GM18517 (cell line): ENCODE data around the gene PROP1.
"Not testable (repeated sequence)": the region's sequence is repeated elsewhere in the genome, so short reads cannot be mapped to it uniquely, and the experiment has no call there.

Experiments
- ATAC-seq: cut with Tn5 transposase; IDR thresholded peaks from one replicate; pipeline ENCODE4 v1.9.1; 2021; ENCODE audit warnings: mild to moderate bottlenecking, moderate library complexity; ENCODE audit not compliant: unreplicated experiment

PROP1 gene

DNA sequence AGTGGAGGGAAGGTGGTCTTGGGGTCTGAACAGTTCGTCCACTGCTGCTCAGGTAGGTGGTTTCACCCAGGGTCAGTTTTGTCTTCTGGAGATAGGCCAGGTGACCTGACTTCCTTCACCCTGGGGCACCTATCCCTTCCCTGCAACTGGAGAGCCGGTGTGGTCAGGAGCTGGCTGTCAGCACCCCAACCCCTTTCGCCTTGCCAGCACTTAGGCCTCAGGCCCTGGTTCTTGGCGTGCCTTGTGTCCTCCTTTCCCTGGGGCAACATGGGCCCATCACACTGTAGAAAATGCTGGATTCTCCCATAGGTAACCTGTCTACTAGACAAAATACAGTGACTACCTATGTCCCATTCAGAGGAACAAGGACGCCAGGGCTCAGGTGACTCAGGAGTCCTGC lies 13.1 kb downstream of the PROP1 start:
- ATAC-seq: no peak

DNA sequence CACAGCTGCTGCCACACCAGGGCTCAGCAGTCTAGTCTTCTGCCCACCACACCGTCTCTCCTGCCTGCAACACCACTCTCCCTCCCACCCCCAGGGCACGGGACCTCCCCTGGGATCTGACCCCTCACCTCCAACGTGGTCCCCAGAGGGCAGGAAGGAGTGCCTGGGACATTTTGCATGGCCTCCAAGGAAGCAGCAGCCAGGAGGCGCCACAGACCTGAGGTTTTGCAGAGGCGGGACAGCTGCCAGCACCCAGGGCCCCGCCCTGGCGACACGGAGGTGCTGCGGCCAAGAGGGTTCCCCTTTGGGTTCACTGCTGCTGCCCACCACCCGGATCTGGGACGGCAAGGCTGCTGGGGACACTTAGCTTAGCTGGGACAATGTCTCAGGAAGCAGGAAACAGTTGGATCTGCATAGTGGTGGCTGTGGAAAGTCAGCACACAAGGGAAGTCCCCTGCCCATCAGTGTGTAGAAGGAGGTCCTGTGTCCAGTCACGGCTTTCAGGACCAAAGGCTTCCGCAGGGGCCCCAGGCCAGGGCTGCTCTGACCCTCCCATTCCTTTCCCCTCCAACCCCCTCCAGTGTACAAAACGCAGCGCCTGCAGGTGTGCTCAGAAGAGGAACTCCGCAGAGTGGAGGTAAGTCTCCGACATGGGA lies 13.8 kb downstream of the PROP1 start:
- ATAC-seq: no peak

DNA sequence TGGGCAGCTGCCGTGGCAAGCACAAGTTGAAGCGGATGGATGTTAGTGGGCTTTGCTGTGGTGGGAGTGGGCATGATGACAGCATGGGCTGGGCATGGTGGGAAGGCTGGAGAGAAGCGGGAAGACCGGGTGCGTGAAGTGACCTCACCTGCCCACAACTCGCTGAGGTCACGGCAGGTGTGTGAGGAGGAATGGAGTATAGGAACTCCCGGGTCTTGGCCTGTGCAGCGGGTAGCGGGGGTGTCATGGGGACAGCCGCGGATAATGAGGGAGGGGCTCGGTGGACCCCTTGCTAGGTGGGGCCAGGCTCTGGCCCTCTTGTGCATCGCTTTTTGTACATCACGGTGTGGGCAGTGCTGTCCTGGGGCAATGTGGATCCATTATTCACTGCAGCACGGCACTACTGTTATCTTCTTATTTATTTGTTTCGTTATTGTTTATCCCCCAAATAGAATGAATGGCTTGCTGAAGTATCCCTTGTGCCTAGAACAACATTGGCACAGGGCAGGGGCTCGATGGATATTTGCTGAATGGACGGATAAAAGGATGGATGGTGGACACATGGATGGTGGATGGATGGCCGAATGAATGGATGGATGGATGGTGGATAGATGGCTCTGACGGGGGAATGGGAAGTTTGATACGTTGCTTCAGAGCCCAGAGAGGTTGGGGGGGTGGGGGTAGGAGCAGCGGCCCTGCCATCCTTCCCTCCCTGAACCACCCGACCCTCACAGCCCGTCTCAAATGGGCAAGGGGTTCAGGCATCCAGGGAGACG lies 14.6 kb downstream of the PROP1 start:
- no peak for ATAC-seq

DNA sequence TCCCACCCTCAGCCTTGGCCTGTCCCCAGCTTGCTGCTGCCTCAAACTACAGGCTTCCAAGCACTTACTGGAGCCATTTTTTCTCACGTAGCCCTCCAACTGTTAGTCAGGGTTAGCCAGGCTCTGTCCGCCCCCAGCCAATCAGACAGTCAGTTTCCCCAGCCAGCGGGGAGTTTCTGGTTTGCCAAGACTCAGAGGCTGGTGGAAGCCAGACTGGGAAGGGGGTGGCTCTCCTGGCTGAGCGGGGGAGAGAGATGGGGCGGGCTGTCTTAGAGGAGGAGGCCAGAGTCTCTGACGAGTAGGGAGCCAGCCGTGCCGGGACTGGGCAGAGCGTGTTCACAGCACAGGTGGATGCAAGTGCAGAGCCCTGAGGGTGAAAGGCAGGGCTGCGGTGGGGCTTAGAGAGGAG lies 15.3 kb downstream of the PROP1 start:
- ATAC-seq: no peak

DNA sequence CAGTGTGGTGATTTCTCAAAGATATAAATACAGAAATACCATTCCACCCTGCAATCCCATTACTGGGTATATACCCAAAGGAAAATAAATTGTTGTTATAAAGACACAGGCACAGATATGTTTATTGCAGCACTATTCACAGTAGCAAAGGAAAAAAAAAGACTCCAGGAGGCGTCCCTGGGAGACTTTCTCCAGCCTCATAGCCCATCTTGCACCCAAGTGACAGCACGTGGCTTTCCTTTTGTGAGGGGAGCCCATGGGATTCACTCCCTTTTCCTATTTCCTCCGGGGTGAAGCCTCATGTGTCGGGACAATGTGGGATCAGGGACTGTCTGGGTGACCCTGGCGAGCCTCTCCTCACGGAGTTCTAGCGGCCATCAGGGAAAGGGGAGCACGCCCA lies 18.4 kb downstream of the PROP1 start:
- ATAC-seq: not testable (repeated sequence)

DNA sequence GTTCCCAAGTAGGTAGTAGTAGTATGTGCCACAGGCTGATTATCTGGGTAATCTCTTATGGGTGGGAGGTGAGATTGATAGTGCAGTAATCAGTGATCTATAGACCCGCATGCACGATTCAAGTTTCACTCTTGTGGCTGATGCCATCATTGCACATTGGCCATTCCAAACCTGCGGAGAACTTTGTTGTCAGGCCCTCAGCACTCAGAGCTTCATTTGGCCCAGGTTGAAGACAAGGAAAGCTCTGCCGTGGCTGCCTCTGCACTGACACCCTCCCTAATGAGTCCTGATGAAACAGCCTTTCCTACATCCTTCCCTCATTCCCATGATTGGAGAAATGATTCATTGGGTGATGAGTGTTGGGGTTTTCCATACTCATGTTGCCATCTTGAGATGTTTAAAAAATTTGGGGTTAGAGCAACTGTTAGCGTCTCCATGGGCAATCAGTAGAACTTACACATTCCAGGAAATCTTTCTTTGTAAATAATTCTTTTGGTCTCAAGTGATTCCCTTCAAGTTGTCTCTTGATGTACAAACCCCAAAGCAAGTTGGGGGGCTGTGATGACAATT lies 22.9 kb downstream of the PROP1 start:
- no peak for ATAC-seq

DNA sequence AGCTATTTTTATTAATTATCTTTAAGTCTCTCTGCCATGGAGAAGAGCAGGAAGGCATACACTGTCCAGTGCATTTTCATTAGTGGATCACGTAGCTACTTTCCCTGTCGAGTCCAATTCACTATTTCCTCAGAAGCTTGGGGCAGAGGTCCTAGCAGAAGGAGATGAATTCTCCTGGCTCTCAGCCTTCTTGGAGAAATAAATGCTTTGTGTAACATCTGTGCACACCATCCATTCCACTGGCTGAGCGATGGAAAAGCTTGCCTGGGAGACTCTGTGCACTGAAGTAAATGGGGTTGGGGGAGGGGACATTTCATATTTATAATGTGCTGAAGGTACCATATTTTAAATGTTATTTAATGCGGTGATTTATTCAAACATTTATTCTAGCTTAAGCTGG lies 23.4 kb downstream of the PROP1 start:
- ATAC-seq: no peak

DNA sequence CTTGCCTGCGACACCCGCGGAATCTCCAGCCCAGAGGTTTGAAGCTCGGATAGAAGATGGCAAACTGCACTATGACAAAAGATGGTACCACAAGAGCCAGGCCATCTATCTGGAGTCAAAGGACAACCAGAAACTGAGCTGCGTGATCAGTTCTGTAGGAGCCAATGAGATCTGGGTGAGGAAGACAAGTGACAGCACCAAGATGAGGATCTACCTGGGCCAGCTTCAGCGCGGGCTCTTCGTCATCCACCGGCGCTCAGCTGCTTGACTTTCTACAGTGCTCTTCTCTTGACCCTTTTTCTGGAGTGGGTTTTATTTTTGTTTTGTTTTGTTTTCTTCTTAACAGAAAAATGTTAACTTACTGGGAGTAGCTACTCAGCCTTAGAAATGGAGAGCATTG lies 24.0 kb downstream of the PROP1 start:
- not testable (repeated sequence) for ATAC-seq

DNA sequence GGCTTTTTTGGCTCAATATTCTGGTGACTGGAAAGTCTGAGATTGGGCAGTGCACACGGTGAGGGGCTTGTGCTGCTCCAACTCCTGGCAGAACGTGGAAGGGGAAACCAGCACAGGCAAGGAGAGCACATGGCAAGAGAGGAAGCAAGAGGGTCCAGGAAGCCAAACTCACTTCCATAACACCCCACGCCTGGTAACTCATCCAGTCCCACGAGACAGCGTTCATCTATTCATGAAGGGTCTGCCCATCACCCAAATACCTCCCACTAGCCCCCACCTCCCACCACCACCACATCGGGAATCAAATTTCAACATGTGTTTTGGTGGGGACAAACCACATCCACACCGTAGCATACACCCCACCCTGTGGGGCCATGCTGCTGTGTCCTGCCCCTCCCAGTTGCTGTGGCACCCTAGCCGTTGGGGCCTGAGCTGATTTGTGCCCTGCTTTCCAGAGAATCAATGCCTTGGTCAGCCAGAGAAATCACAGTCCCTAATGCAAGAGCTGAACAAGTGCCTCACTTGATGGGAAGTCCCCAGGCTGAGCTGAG lies 27.3 kb downstream of the PROP1 start:
- ATAC-seq: no peak

DNA sequence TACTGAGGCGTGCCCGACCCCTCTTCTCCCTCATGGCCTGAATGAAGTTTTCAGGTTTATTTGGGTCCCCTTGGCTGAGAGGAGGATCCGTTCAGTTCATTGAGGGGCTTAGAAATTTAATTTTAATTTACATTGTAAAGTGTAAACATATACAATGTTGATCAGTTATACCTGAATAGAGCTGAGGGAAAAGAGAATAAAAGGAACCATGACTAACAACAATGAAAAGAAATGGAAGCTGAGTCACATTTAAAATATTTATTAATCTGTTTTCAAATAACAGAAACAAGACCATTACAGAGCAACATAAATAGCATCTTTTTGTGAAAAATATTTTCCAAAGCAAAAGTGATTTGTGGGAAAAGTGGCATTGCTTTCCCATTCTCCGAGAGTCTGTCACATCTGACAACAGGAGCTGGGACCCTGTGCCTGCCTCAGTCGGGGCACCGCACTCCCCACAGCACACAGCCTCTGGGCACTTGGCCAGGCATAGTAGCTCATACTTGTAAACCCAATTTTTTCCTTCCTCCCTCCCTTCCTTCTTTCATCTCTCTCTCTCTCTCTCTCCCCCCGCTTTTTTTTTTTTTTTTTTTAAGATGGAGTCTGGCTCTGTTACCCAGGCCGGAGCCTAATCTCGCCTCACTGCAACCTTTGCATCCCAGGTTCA lies 28.7 kb downstream of the PROP1 start:
- ATAC-seq: no peak

DNA sequence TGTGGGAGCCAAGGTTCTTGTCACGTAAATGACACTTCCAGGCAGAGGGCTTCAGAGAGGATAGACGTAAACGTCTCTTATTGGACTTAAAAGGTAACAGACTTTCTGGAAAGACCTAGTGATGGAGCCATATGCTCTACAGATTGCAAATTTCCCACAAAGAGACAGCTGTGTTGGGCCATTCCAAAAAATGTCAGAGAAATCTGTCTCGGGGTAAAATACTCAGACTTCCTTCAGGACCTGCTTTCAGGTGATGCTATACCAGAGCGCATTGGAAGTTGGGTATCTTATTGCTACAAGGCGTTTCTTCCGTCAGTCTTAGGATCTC lies 29.2 kb downstream of the PROP1 start:
- ATAC-seq: no peak

DNA sequence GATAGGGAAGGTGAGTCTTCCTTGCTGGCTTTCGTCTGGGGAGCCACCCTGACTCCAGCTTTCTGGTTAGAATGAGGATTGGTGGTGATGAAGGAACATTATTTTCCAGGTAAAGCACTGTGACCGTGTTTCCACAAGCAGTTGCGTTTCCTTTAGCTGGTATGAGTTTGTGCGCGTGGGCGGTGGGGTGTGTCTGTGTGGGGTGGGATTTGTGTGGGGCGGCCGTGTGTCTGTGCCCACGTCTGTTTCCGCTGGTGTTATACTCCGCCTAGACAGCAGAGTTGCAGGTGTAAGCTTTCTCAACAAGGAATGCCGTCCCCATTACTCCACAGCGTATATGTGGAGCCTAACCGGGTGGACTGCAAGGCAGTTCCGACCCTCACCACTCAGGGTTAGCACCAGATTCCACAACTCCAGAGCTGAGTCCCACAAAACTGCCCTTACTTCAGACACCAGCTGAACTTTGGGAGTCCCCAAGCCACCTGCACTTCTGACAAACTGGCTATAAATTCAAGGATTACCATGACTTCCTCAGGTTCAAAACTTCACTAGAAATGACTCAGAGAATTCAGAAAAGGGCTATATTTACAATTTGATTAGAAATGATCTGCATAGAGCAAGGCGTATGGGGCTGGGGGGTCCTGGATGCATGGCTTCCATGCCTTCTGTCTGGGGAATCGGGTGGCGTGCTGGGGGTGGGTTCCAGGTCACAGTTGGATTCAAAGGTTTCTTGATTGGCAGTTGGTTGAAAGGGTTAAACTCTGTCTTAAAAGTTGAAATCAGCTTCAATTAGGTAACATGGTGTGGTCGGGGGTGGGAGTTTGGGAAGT lies 29.8 kb downstream of the PROP1 start:
- ATAC-seq: no peak

DNA sequence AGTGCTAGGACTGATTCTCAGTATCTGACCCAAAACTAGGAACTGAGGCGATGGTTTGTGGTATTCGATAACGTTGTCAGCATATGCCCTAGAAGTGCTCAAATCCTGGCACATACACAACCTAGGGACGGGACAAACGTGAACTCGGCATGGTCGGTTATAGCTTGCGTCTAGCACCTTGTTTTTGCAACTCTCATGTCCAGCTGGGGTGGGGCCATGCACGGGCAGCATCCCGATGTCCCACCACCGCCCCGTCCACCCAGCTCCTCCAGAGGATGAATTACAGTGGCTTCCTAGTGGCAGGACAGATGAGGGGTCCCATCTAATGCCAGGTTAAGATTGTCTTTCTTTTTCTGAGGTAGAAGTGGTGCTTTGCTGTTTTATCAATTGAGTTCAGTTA lies 31.6 kb downstream of the PROP1 start:
- no peak for ATAC-seq

DNA sequence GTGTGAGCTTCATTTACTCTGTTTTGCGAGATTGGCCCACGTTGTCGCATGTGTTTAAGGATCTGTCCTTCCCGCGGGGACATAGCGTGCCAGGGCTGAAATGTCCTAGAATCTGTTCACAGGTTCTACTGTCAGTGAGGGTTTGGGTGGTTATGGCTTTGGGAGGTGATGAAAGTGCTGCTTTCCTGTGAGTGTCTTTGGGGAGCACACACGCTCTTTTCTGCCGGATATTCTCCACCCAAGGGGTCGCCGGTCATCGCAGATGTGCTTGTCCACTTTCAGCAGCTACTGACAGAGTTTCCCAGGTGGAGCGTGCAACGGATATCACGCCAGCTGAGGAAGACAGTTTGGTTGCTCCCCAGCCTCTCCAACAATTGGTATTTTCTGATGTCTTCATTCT lies 32.1 kb downstream of the PROP1 start:
- no peak for ATAC-seq

DNA sequence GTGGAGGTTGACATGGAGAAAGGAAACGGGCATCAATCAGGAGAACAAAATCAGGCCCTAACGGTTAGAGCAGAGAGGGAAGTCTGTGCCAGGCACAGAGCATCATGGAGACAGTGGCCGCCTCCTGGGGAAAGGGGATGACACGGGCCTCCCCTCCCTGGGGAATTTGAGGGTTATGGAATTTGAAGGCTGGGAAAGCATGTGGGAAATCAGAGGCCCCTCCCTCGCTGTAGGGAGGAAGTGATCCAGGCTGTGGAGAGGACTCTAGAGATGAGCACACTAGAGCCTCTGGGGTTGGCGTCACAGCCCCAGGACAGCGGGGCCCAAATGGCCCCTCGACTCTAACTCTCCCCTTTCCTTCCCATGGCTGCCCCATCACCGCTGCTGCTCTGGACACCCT lies 36.7 kb downstream of the PROP1 start:
- no peak for ATAC-seq

DNA sequence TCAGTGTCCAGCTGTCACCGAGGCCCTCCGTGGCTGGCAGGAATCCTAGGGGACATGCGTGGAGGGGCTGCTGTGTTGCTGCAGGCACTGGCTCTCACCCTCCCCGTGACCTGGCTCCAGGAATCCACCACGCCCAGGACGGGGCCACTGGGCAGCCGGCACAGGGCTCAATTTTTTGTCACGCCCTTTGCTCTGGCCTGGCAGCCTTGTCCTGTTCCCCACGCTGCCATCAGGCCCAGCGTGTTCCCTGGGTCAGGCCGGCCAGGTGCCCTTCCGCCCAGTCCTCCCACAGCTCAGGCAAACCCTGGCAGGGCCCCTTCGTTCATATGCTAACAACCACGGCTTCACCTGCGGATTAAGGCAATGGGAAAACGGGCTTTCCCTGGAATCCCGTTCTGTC lies 37.3 kb downstream of the PROP1 start:
- no peak for ATAC-seq

DNA sequence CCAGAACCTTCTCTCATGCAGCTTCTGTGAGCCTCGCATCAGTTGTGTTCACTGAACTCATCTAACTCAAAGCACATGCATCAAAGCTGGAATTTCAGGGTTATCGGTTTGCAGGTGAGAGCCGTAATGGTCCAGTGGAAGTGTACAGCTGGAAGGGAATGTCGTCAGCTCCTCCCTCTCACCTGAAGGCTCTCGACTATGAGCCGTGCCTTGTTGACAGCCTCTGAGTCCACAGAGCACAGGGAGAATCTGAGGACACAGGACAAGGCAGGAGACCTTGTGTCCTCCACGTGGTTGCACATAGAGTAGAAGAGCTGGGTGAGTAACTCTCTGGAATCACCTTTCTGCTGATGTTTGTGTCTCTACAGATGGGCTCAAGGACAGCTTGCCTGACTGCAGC lies 38.8 kb downstream of the PROP1 start:
- no peak for ATAC-seq

DNA sequence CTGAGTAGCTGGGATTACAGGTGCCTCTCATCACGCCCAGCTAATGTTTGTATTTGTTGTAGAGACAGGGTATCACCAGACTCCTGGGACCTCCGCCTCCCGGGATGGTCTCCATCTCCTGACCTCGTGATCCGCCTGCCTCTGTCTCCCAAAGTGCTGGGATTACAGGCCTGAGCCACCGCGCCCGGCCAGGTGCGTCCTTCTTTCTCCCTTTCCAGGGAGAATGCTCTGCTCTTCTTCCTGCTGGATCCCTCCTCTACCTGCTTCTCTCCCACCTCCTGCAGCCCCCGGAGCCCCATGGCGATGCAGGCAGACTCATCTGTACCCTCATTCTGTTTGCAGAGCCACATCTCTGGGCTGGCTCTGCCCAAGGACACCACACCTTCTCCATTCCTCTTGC lies 42.9 kb downstream of the PROP1 start:
- ATAC-seq: not testable (repeated sequence)

DNA sequence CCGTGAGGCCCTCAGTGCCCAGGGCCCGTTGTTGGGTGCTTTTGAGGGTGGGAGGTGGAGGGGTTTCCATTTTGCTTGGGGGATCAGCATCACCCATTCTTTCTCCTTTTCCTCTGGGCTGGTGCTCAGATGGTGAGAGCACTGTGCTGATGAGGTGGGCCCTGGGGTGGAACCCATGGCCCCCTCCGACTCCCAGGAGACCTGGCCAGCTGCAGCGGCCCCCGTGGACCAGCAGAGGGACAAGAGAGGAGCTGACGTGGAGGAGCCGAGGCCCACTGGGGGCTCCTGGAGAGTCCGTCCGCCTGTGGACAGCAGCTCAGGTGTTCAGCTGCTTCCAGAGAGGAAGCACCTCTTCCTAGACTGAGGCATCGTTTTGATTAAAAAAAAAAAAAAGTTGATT lies 46.4 kb downstream of the PROP1 start:
- ATAC-seq: not testable (repeated sequence)

DNA sequence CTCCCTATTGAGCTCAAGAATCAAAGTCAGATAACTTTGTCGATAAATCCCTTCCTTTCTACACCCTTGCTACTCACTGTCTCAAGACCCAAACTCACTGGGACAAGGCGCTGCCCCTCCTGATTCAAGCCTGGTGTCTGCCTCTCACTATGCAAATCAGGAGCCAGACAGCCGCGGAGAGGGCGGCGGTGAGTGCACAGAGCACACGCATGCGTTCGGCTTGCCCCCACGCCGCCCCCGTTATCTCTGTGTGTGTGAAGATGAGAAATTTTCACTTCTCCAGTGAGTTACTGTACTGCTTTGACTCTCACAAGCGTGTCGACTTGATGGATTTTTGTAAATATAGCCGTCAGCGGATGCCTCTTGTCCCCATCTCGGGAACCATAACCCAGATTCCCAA lies 47.0 kb downstream of the PROP1 start:
- not testable (repeated sequence) for ATAC-seq

DNA sequence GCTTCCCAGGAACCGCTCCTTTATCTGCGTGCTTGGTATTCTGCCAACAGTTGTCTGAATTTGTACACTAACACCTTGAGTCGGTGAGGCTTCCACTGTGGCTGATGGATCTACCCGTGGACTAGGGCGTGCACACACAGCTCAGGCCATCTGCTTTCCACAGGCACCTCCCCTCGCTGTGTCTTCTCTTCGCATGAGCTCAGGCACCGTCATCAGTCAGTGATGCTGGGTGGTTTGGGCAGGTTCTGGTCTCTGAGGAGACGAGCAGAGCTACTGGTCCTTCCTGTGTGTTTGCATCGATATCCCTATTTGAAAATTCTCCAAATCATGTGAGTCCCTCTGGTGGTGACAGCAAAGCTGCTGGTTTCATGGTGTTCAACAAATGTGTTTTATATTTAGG lies 48.1 kb downstream of the PROP1 start:
- not testable (repeated sequence) for ATAC-seq
